Renal pelvis (tissue), 4 donors: ENCODE results near the gene SCTR. TPM values are rescaled to one million over a fixed set of nuclear protein-coding genes. Genes with fewer than 3 reads are reported as not detected.
A peak's percentile ranks its signal among the peaks of the same experiment; 100 is the strongest.

Experiments used
- DNase-seq: peaks from one replicate; pipeline ENCODE4 v3.0.0-alpha.2; 2013
- polyA plus RNA-seq, 3 donors: library from polyadenylated mRNA; unstranded; fragments of 120-200 nt; gene quantifications; one replicate each; pipeline ENCODE4 v1.2.1, GENCODE V29; 2013; ENCODE audit not compliant: insufficient read length in 3 of 3

The SCTR gene
- polyA plus RNA-seq, 3 donors: 8.2 to 21.3 (median 21.2) TPM

DNA sequence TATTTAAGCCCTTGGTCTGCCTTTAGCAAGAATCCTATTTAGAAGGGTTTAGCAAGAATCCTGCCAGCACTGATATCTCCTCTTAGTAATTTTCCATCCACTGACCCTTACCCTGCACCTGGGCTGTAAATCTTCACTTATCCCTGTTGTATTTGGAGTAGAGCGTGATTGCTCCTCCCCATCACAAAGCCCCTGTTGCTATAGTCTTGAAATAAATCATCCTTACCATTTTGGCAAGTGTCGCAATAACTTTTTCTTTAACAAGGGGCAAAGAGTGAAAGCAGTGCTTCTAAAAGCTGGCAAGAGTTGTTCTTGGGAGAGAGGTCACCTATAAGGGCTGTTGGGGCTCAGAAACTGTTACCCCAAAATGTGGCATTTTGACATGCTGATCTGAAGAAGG, 3.7 kb upstream of the SCTR start:
- DNase-seq: no peak

DNA sequence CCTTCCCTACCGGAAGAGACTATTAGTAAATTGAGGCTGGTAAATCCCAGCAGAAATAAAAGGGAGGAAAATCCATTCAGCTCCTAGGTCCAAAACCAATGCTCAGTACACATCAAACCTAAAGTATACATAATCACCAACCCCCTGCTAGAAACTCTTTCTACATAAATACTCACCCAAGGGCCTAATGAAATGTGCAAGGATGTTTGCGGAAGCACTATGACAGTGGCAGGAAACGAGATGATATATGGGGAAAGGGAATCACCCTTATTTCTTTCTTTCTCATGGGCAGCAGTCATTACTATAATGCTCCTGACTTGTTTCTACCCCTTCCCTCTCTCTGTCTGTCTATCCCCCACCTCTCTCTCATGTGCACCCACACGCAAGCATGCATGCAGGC, 1.3 kb upstream of the SCTR start:
- DNase-seq: no peak

DNA sequence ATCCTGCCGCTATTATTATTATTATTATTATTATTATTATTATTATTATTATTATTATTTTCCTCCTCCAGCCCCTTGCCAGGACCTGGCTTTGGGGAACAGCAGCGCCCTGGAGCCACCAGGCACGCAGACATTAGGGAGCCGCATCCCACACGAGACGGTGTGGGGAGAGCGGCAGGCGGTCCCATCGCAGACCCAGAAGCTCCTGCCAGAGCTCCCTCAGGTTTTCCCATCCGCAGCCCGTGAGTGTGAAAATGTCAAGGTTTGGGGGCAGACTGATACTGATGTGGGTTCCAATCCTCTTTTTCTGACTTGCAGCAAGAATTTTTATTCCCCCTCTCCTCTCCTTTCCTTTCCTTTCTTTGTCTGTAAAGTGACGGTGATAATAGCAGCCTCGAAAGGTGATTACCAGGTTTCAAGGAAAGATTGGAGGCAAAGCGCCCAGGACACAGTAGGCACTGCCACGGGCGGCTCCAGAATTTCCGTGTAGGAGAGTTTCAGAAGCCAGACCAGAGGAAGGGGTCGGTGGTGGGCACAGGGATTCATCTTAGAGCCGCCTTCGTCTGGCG, 816 bp downstream of the SCTR start:
- DNase-seq: no peak

DNA sequence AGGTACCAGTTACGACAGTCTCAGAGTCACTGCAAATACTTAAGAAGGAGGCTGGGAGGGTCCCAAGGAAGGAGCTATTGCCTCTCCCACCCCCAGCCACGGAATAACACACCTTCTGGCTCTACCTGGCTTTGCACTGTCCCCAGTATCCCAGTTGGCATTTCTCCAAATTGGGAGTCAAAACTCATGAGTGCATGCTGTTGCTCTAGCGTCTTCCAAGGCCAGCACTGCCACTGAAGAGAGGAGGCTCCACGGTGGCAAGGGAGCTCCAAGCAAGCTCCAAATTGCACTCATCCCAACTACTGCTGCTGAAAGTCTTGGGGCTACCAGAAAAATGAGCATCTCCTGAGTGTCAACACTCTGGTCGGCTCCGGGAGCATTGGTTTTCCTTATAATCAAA, 1.6 kb downstream of the SCTR start:
- DNase-seq: no peak

DNA sequence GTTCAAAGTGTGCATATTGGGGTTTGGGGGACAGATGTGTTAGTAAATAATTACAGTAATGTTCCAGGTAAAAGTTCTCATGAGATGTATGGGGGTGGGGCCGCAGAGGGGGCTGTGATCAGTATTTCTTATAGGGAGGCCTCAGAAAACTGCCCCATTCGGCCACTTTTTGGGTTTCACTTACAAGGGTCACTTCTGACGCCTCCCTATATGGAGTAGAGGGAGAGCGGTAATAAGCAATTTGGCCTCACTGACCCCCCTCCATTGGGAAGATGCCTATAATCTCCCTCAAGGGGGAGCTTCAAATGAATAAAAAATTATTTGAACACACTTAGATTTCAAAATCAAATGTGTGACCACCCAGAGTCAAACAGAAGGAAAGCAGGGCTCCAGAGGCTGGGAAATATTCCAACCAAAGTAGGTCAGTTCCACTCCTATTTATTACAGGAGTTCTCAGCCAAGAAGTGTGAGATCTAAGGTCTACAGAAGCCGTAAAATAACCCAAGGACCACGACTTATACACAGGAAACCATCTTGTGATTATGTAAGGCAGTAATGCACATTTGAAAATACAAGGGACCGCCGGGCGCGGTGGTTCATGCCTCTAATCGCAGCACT, 2.7 kb downstream of the SCTR start:
- DNase-seq: no peak

DNA sequence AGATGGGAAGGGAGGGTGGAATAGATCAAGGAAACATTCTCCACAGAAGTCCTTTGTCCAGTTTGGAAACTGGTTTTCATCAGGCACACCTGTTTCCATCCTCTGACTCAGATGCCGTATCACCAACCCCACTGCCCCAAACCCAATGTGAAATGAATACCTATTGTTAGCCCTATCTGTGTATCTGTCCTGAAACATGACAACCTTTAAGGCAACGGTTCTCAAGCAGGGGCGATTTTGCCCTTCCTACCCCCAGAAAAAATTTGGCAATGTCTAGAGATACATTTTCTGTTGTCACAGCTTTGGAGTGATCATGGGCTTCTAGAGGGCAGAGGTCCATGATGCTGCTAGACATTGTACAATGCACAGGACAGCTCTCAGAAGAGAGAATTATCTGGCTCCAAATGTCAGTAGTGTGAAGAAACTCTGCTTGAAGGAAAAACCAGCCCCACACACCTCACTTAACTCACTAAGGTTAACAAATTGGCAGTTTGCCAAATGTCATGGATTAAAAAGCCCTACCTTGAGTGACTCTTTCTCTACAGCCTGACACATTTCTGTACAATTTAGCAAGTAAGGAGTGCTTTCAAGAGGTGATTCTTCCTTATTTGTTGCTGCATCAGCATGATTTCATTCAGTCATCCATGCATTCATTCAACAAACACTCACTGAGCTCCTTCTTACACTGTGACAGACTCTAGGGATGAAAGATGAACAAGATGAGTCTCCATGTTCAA, 3.4 kb downstream of the SCTR start:
- DNase-seq: no peak

DNA sequence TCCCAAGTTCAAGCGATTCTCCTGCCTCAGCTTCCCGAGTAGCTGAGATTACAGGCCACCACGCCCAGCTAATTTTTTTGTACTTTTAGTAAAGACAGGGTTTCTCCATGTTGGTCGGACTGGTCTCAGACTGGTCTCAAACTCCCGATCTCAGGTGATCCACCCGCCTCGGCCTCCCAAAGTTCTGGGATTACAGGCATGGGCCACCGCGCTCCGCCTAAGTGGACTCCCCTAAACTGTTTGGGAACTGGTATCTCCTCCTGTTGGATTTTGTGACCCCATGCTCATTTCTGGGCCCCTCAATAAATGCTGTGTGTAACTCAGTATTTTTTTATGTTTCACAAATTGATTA, 5.2 kb downstream of the SCTR start:
- no peak for DNase-seq

DNA sequence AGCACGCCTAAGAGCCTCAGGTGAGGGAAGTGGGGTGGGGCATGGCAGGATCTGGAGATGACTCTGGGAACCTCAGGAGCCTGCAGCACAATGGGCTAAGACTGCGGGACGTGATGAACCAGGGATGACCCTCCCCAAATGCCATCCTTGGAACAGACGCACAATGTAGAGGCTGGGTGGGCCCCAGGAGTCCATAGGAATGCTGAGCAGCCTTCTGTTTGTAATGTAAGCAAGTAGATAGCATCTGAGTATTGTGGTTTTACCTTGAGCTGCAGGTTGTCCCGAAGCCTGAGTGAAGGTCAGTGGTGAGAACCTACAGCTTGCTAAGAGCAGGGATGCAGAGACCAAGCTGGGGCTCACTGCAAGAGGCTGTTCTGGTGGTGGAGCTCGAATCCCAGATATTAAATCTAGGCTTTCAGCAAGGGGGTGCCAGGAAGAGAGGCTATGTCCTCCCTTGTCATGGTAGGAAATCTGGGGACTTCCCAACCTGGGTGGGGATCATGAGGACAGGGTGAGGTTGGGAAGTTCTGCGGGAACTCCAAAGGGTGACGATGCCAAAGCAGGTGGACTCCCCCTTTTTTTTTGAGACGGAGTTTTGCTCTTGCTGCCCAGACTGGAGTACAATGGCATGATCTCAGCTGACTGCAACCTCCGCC, 5.8 kb downstream of the SCTR start:
- DNase-seq: no peak

DNA sequence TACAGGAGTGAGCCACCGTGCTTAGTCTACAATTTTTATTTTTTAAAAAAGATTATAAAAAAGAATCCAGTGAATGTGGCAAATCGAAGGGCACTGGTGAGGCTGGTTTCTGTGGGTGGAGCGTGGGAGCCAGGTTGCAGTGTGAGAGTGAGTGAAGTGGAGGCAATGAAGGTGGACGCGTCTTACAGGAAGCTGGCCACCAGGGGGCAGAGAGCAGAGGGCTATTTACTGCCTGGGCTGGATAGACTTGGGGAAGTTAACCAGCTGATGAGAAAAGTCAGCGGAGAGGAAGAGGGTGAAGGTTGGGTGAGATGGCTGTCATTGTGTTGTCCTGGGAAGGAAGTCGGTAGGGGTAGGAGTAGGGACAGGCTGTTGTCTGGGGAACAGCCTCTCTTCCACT, 6.8 kb downstream of the SCTR start:
- no peak for DNase-seq

DNA sequence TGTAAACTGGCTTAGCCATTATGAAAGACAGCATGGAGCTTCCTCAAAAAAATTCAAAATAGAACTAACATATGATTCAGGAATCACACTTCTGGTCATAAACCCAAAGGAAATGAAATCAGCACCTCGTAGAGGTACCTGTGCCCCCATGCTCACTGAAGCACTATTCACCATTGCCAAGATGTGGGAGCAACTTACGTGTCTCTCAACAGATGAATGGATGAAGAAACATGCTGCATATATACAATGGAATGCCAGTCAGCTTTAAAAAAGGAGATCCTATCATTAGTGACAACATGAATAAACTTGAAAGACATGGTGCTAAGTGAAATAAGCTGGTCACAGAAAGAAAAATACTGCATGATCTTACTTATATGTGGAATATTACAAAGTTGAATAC, 8.2 kb downstream of the SCTR start:
- DNase-seq: no peak

DNA sequence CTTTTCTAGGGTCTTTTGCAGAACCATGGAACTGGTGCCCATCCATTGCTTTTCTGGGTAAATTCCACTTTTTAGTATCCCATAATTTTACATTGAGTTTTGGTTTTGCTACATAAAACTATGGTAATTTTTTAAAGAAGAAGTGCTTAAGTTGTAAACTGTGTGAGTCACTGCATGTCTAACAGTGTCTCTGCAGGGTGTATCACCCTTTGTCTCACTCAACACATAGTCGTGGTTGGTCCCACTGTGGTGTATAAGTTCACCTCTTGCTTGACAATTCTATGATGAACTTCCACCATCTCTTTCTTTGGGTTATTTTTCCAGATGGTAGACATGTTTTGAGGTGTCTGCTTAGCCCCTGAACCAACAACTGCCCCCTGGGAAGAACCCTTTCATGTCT, 10.5 kb downstream of the SCTR start:
- DNase-seq: no peak

DNA sequence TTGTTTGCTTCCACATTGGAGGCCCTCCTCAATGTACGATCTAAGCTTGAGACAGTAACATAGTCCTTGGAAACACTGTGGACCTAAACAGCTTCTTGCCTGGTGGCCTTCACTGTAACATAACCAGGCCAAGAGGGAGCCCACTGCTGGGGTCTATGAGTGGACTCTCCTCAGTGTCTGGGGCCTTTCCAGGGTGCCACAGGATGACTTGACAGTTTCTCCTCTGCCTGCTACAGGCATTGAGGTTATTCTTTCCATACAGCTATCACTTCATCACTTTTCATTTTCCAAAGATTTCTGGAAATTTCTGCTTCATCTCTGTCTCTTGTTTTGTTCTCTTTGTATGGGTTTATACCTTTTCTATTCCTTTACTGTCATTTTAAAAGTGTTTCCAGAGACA, 11.3 kb downstream of the SCTR start:
- no peak for DNase-seq

DNA sequence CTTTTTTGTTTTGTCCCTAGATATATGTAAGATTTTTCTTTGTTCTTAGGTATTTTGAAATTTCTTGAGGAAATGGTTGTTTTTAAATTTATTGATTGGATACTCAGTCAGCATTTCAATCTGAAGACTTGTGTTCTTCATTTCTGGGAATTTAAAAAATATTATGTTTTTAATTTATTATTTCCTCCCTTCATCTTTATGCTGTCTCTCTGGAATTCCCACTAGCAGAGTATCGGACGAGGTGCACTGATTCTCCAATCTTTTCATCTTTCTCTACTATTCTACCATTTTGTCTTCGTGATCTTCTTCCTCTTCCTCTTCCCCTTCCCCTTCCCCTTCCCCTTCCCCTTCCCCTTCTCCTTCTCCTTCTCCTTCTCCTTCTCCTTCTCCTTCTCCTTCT, 12.3 kb downstream of the SCTR start:
- DNase-seq: no peak

DNA sequence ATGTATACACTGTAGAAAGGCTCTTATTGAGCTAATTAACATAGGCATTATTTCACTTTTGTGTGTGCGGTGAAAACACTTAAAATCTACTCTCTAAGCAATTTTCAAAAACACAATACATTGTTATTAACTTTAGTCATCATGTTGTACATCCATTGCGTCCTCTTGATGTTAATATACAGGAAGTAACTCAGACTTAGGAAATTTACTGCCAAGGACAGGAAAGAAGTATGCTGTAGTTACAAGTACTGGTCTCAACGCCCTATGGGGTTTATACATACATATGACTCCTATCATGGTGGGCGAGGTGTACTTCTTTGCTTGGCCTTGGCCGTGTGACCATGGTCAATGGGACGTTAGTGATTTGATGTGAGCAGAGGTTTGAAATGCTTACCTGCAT, 15.5 kb downstream of the SCTR start:
- no peak for DNase-seq

DNA sequence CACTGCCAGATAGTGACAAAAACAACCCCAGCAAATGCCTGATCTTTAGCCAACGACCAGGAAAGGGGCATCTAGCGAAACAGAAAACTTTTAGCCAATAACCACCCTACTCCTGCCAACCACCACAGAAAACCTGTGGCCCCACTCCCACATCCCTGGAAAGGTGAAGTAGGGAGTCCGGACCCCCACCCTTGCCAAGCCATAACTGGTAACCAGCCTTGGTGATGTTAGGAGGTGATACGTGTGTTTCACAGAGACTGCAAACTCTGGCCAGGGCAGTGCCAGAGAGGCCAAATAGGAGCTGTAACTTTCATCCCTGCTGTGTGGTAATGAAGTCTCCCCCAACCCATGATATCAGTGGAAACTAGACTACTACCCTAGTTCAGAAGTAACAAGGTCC, 27.6 kb downstream of the SCTR start:
- no peak for DNase-seq

DNA sequence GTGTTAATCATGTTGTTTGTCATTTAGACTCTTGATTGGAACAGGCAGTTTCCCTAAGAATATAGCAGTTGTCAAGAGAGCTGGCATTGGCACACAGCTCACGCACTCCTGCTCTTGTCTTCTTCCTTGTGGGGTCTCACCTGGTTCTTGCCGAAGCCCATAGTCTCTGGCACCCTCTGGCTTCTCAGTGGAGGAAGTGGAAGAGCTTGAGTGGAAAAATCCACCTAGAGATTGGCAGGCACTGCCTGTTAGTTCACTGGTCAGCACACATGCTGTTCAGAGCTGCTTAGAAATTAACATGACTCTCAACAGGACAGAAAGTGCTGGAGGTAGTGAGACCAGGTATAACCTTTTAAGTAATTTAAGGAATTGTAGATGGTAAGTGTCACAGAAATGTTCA, 28.3 kb downstream of the SCTR start:
- DNase-seq: no peak

DNA sequence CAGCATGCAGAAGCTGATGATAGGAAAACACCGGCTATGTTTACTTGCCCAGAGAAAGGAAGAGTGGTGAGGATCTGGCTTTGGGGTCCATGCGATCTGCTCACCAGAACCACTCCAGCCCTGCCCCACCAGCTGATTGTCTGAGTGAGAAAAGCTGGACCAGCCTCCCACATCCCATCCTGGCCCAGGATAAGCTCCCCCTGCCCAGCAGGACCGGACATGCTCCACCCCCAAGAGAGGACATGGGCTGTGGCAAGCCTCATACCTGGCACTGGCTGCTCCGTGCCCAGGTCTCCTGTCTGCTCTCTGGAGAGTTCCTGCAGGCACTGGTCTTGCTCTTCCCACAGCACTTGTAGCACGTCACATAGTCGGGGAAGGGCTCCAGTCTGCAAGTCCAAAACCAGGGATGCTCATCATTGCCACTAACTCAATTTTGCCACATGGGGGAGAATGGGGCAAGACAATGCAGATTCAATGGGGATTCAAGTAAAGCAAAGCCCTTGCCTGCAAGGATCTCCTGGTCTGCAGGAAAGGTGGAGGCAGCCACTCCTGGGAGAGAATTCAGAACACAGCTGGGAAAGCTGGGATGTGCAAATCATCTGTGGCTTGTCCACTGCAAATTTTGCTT, 30.0 kb downstream of the SCTR start:
- no peak for DNase-seq

DNA sequence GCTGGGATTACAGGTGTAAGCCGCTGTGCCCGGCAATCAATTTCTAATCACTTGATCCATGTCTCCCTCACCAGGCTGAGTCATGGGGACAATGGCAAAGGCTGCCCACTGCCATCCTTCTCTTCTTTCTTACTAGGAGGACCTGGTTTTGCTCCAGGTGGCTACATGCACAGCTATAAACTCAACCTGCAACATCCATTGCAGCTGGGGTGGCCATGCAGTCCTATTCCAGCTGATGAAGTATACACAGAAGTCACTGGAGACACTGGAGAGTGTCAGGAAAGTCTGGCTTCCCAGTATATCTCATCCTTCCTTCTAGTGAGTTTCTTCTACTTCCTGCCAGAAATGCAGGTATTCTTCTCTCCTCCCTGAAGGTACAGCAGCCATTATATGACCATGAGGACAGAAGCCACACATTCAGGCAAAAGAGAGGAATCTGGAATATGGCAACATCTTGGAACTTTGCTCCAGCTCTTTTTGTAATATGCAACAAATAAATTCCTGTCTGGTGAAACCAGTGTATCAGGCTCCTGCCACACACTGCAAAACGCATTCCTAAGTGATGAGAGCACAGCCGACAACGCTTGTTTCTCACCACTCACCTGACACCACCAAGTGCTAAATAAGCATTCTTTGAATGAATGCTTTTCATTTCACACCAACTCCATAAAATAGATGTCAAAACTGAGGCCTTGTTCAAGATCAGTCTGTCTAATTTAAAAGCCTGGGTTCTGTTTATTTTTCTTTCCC, 32.3 kb downstream of the SCTR start:
- peak; percentile 74 for DNase-seq

DNA sequence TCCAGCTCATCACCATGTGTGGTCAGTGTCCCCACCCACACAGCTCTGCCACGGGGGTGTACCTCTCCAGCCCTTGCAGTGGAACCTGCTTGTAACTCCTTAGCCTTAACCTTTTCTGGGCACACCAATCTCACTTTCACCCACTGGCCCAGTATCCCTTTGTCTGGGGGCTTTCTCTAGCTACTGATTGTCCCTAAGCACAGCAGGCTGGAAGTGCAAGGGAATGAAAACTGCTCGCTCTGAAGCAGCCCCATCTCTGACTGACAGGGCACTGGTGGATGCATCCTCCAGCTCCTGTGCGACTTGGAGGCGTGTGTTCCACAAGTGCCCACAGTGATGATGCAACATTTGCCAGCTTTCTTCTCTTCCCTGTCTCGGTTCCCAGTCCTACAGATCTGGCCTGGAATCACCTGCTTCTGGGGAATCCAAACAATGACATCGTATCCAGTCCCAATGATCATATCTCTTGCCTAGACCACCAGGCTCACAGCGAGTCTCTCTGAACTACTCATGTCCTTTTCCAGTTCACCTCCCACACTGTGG, 33.6 kb downstream of the SCTR start:
- no peak for DNase-seq

DNA sequence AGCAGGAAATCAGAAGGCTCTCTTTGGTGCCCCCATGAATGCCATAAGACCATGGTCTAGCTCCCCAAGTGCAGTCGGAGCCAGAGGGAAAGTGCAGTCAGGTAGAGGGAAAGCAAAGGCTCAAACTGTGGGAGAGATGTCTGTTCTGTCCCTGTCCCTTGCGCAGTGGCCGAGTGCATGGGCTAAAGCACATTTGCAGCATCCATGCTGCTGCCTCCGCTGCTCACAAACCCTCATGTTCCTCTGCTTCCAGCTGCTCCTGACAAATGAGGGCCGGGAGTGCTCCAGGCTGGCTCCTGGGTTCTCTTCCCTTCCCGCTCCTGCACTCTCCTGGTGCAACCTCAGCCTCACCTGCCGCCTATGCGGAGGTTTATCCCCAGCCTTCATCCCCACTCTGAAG, 34.2 kb downstream of the SCTR start:
- no peak for DNase-seq

DNA sequence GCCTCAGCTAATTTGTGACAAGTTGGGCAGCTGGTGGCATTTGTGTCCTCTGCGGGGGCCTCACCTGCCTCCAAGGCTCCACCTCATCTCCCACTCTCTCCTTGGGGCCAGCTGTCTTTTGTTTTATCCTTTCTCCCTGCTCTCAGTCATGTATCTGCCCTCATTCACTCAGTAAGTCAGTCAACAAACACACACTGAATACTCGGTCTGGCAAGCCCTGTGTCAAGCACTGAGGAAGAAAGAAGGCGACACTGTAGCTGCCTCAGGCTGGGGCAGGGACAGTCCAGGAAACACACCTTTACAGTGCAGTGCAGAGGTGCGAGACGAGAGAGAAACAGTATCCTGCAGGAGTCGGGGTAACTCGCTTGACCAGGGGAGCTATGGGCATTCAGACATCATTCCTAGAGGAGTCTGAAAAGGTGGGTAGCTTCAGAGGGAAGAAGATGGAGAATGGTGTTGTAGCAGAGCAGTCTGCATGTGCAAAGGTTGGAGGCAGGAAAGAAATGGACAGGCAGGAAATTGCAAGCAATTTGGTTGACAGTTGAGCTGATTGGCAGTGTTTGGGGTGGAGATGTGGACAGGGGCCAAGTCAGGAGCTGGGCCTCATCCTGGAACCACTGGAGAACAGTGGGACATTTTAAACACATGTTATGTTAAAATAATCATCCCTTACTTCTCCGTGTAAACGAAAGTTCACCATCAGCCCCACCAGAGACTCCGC, 34.9 kb downstream of the SCTR start:
- DNase-seq: no peak
